ENCODE data around the gene DPY19L2. TPM values are rescaled to one million over a fixed set of nuclear protein-coding genes. Genes with fewer than 3 reads are reported as not detected.
"Not testable (repeated sequence)": the region's sequence is repeated elsewhere in the genome, so short reads cannot be mapped to it uniquely, and the experiment has no call there.

DPY19L2 gene
- polyA plus RNA-seq, 1 donor, result 11.2 TPM

DNA sequence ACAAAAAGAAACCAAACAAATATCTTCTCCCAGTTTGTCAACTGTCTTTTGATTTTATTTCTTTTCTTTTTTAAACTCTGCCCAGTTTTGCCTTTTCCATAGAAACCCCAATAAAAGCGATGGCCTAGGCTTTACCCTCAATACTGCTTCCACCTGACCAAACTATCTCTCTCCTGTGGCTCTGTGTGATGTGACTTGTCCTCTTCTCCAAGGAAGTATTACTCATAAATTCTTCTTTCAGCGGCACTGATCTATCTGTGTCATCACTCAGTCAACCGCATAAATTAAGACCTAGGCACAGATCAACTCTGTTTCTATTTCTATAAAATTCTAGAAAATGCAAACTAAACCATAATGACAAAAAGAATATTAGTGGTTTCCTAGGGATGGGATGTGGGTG lies 9.8 kb downstream of the DPY19L2 start:
- DNase-seq, result not testable (repeated sequence)

DNA sequence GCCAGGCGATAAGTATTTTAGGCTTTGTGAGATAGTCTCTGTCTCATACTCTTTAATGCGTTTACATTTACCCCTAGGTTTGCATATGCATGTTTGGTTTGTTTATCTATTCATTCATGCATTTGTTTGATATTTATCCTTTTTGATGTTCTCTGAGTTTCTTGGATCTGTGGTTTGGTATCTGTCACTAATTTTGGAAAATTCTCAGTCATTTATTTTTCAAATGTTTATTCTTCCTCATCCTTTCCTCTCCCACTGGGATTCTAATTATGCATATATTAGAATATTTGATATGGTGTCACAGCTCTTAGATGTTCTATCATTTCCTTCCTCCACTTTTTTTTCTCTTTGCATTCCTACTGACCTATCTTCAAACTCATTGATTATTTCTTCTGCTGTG lies 11.9 kb downstream of the DPY19L2 start:
- DNase-seq, result not testable (repeated sequence)

DNA sequence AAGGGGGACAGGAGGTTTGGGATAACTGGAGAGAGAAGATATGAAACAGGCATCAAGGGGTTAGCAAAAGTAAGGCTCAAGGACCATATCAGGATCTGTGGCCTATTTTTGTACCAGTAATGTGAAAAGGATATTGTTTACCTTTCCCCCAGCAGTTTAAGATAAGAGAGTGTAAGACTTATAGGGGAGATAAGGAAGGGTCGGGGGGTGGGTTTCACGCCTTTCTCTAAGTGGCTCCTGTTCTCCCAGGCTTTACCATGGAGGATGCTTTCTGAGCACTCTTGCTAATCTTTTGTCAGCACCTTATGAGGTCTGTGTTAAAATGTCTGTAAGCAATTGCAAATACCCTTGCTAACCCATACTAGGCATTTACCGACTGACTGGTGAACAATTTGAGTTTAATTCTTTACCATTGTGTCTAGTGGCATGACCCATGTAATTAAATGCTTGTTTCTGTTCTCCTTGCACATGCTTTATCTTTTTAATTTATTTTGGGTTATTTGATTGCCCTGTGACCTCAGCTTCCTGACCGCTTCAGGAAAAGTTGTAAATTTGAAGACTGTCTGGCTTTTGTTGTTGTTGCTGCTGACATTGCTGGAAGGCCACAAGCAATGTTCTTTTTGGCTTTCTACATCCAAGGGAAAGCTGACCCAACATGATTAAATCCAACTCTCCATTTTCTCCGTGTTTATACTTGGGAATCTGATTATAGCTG lies 12.6 kb downstream of the DPY19L2 start:
- not testable (repeated sequence) for DNase-seq

DNA sequence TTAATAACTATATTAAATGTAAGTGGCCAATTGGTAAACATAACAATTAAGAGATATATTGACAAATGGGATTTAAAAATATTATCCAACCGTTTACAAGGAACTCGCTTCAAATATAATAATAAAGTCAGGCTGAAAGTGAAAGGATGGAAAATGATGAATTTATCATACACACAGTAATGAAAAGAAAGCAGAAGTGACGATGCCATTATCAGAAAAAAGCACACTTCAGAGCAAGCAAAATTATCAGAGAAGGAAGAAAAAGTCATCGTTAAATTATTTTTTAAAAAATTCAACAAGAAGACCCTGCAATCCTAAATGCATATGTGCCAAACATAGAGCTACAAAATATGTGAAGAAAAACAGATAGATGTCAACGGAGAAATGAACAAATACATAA lies 13.8 kb downstream of the DPY19L2 start:
- not testable (repeated sequence) for DNase-seq

DNA sequence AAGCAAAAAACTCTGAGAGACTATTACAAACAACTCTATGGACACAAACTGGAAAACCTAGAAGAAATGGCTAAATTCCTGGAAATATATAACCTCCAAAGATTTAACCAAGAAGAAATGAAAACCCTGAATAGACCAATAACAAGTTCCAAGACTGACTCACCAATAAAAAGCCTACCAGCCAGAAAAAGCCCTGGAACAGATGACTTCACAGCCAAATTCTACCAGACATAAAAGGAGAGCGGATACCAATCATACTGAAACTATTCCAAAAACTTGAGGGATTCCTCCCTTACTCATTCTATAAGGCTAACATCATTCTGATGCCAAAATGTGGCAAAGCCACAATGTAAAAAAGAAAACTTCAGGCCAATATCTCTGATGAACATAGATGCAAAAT lies 18.8 kb downstream of the DPY19L2 start:
- DNase-seq, result not testable (repeated sequence)

DNA sequence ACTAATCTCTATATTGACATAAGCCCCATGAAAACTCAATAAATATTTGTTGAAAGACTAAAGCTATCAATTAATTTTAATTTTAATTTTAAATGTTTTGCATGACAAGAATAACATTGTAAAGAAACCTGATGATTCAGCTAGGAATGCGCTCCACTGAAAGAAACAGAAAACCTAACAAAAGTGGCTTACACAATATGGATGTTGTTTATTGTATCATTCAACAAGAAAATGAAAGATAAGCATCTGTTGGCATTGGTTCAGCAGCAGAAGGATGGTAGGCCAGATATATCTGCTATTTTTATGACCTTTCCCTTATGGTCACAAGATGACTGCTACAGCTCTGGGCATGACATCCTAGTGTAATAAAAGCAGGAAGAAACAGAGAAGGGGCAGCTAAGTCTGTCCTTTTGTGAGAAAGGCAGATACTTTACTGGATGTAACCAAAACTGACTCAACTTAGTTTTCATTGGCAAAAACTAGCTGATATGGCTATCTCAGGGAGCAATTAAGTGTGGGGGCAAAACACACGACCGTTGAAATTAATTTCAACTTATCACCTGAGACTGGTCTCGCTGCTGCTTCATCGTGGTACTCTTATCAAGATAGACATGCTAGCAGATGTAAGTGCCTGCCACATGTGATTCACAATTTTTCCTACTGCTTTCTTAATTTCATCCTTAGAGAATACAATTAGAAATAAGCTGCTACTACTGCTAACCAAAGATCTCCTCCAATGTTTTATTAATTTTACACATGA lies 24.7 kb downstream of the DPY19L2 start:
- DNase-seq, result not testable (repeated sequence)

DNA sequence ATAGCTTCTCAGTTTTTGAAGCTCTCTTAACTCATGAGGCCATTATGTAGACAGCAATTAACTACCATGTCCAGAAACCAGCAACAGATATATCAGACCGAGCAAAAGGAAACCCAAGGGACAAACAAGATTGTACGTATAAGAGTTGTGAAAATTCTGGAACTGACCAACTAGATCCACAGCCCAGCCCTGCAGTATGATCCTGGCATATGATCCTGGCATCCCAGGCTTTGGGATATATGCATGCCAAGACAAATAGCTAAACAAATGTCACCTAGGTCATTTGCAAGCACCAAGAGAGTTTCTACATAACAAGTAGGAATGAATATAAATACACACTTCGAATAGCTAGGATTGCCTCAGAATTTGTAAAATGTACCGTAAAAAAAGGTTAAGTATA lies 44.0 kb downstream of the DPY19L2 start:
- not testable (repeated sequence) for DNase-seq

DNA sequence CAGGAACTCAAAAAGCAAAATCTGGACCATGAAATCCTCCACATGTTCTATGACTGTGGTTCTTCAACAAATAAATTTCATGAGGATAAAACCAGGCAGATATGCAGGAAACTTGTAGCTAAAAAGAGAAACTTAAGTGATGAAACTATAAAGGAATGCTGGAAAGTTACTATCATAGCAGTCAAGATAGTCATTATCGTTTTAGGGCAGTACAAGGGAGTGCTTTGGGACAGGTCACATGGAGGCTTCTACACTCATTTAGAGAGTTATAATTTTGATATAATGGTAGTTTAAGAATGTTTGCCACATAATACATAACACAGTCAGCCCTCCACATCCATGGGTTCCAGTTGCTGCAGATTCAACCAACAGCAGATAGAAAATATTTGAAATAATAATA lies 52.7 kb downstream of the DPY19L2 start:
- not testable (repeated sequence) for DNase-seq

DNA sequence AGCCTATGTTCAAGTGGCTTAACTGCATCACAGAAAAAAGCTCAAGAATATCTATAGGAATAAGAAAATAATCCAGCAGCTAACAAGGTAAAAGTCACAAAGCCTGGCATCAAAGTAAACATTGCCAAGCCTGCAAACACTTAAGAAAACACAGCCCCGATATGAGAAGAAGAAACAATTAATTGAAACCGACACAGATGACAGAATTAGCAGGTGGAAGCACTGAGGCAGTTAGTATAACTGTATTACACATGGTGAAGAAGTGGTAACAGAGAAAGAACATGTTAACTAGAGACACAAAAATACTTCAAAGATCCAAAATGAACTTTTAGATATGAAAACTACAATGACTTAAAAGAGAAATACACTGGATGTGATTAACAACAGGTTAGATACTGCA lies 57.0 kb downstream of the DPY19L2 start:
- DNase-seq, result not testable (repeated sequence)

DNA sequence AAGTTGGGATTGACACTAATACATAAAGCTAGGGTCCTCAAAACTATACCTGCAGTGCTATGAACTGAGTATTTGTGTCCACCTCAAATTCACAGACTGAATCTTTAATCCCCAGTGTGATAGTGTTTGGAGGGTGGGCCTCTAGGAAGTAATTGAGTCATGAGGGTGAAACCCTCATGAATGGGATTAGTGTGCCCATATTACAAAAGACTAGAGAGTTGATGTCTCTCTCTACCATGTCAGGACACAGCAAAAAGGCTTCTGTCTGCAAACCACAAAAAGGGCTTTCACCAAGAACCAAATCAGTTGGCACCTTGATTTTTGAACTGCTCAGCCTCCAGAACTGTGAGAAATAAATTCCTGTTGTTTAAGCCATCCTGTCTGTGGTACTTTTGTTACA lies 59.0 kb downstream of the DPY19L2 start:
- not testable (repeated sequence) for DNase-seq

DNA sequence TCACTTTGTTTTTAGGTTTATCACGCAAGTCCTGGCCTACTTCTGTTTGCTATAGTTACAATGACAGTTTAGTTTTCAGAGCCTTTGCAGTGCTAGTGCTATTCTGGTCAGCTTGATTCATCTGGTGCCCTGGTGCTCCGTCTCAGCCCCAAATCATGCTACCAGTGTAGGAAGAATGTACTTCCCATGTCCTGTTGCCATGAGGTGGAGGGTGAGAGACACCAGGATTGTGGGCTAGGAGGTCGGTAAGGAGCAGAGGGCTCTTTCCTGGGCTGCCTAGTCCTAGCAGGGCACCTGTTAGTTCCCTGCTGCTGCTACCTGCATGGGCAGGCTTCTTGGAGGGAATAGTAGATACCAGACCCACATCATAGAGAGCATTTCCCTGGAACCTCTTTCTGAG lies 63.3 kb downstream of the DPY19L2 start:
- not testable (repeated sequence) for DNase-seq

DNA sequence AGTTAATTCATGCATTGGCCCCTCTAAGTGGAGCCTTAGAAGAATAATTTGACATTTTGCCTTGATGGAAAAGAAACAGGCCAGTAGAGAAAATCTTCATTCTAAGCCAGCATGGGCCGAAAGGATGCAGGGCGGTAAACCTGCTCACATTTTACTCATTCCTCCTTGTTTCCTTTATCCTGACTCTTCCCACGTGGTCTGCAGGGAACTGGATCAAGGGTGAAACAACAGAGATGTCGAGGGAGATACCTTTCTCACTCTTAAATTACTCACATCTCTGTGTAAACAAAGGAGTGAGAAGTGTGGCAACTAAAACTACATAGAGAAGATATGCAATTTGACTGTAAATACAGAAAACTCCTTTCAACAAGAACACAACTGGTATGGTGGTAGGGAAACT lies 73.5 kb downstream of the DPY19L2 start:
- DNase-seq, result not testable (repeated sequence)

DNA sequence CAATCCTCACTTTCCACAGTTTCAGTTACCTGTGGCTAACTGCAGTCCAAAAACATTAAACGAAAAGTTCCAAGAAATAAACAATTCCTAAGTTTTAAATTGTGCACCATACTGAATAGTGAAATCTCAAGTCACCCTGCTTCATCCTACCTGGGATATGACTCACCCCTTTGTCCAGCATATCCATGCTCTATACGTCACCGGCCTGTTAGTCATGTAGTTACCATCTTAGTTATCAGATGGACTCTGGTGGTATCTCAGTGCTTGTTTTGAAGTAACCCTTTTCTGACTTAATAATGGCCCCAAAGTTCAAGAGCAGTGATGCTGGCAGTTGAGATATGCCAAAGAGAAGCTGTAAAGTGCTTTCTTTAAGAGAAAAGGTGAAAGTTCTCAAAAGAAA lies 83.9 kb downstream of the DPY19L2 start:
- not testable (repeated sequence) for DNase-seq

DNA sequence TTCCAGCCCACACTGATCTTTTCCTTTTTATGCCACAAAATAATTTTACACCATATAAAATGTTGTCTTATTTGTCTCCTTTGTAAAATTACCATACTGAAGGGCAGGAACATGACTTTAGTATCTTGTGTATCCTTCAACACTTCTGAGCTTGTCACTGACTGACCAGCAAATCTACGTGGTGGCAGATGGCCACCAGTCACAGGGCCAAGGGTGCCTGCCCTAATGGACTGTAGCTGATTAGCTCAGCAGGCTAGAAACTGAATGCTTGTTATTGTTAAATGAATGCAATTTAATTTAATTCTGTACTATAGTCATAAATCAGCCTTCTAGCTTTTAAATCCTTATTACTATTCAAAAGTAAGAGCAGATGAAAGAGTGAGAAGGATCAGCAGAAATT lies 85.0 kb downstream of the DPY19L2 start:
- not testable (repeated sequence) for DNase-seq

DNA sequence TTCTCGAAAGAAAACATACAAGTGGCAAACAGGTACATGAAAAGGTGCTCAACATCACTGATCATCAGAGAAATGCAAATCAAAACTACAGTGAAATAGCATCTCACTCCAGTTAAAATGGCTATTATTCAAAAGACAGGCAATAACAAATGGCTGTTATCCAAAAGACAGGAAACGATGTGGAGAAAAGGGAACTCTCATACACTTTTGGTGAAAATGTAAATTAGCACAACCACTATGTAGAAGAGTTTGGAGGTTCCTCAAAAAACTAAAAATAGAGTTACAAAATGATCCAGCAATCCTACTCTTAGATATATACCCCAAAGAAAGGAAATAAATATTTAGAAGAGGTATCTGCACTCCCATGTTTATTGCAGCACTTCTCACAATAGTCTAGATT lies 90.7 kb downstream of the DPY19L2 start:
- not testable (repeated sequence) for DNase-seq

DNA sequence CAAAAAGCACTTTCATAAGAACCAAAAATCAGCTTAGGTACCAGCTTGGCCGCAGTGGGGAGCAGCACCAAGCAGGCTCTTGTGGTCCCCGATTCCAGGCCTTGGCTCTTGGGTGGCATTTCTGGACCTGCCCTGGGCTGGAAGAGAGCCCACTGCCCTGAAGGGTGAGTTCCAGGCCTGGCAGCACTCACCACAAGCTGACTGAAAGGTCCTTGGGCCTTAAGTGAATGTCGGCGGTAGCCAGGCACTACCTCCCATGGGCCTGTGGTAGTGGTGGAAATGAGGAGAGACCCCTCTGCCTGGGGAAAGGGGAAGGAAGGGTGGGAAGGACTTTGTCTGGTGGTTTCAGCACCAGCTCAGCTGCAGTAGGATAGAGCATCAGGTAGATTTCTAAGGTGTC lies 96.3 kb downstream of the DPY19L2 start:
- DNase-seq, result not testable (repeated sequence)

DNA sequence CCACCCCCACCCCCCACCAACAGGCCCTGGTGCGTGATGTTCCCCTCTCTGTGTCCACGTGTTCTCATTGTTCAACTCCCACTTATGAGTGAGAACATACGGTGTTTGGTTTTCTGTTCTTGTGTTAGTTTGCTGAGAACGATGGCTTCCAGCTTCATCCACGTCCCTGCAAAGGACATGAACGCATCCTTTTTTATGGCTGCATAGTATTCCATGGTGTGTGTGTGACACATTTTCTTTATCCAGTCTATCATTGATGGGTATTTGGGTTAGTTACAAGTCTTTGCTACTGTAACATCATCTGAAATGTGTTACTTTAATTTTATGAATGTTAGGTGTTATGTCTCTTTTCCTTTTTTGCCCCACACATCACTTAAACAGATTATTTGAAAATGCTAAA lies 109.8 kb downstream of the DPY19L2 start:
- DNase-seq, result not testable (repeated sequence)

DNA sequence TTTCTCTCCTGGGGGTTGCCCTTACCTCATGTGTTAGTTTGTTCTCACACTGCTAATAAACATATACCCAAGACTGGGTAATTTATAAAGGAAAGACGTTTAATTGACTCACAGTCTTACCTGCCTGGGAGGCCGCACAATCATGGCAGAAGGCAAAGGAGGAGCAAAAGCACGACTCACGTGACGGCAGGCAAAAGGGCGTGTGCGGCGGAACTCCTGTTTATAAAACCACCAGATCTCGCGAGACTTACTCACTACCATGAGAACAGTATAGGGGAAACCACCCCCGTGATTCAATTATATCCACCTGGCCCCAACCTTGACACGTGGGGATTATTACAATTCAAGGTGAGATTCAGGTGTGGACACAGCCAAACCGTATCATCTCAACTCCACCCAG lies 116.9 kb downstream of the DPY19L2 start:
- not testable (repeated sequence) for DNase-seq

DNA sequence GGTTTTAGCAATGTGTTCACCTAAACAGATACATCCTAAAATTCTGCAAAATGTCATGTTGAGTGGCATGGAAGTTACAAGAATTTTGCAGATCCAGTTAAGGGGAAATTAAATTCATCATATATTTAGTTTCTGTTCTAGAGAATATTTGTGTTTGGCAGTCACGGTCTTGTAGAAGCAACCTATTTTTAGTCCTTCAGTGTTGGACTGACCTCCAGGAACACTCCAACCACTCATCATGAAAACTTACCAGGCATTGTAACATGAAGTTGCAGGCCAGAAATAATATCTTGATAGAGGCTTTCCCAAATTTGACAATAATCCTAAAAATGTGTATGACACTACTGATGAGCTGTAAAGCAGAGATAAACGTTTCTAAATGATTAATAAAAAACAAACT lies 119.3 kb downstream of the DPY19L2 start:
- not testable (repeated sequence) for DNase-seq

DNA sequence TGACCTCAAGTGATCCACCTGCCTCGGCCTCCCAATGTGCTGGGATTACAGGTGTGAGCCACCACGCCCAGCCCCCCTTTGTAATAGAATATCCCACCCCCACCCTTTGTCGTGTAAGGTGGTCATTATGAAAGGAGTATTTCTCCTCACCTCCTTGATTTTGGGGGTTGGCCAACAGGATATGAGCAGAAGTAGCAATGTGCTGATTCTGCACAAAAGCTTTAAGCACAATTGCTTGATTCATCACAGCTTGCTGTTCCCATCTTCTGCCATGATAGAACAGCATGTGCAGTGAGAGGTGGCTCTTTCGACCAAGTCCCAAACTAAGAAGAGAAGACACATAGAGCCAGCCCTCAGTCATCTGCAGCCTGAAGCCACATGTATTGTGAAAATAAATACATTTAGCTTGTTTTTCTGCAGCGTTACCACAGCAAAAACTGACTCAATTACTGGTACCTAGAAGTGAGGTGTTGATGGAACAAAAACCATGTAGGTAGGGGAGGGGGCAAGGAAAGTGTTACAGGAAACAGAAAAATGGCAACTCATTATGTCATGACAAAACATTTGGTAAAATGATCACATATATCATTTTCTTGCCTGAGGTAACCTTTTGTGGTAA lies 122.9 kb downstream of the DPY19L2 start:
- DNase-seq, result not testable (repeated sequence)

DNA sequence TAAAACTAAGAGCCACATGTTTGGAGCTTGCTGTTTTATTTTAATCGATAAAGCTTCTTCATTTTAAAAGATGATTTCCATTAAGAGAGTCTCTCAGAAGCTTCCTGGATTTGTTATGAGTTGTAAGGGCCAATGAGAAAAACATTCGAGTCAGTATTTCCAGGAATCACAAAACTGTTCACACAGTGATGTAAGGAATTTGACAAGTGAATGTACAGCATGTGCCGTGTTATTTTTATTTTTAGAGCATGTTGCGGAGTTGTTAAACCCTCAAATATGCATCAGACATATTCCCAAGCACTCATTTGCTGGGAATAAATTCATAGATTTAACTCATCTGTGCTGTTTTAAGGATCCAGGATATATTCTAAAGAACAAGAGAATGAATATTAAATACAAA lies 129.6 kb downstream of the DPY19L2 start:
- not testable (repeated sequence) for DNase-seq

DNA sequence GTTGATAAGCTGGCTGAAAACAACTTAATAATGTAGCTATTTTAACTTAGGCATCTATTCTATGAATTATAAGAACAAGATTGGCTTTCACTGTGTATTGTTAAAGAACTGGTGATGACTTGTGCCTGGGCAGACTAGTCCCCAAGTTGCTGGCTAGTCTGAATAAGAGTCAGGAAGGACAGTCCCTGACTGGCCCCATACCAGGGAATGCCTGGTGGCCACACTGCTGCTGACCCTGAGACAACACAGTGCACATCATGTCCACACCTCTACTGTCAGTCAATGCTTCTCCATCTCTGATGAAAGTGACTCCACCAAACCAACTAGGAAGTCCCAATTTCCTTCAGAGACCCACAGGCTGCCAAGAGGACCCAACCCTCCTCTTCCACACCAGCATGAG lies 130.5 kb downstream of the DPY19L2 start:
- DNase-seq, result not testable (repeated sequence)

DNA sequence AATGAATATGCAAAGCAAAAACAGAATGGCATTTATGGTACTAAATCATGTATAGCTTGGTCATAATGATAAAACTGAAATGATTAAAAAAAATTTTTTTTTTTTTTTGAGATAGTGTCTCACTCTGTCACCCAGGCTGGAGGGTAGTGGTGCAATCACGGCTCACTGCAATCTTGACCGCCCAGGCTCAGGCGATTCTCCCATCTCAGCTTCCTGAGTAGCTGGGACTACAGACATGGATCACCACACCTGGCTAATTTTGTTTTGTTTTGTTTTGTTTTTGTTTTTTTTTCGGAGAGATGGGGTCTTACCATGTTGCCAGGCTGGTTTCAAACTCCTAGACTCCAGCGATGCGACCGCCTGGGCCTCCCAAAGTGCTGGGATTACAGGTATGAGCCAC lies 138.7 kb downstream of the DPY19L2 start:
- DNase-seq, result not testable (repeated sequence)

Data from hindlimb muscle (tissue), 1 donor.